Breast epithelium (tissue), 4 donors: Measurements from ENCODE around the gene ZAR1. TPM values are rescaled to one million over a fixed set of nuclear protein-coding genes. Genes with fewer than 3 reads are reported as not detected.
"Not testable (repeated sequence)": the region's sequence is repeated elsewhere in the genome, so short reads cannot be mapped to it uniquely, and the experiment has no call there.

ENCODE experiments used
- DNase-seq, 2 donors: peaks; one replicate each; pipeline ENCODE4 v3.0.0-alpha.2; 2019; ENCODE audit warnings: low spot score in 2 of 2
- H3K27ac ChIP-seq, 2 donors: fragments of 200-600 bp; sonication (generic) in 1 of 2; one replicate each; pipeline ENCODE4 v1.5.1; 2016 to 2019; ENCODE audit warnings: mild to moderate bottlenecking in 1 of 2
- H3K27me3 ChIP-seq, 2 donors: fragments of 200-600 bp; sonication (generic) in 1 of 2; one replicate each; pipeline versions ENCODE4 v1.5.1 to v1.6.0; 2017 to 2019; ENCODE audit warnings: control low read depth in 1 of 2, mild to moderate bottlenecking in 1 of 2
- H3K36me3 ChIP-seq: fragments of 200-600 bp; one replicate; pipeline ENCODE4 v1.5.1; 2019
- H3K4me1 ChIP-seq, 2 donors: fragments of 200-600 bp; sonication (generic); one replicate each; pipeline ENCODE4 v1.5.1; 2016 to 2019; ENCODE audit warnings: control low read depth in 1 of 2
- H3K4me3 ChIP-seq, 3 donors: fragments of 200-600 bp; sonication (generic); 1 replicate in 2 of 3; 2 replicates in 1 of 3; pipeline ENCODE4 v1.5.1; 2016 to 2019; ENCODE audit warnings: mild to moderate bottlenecking in 3 of 3, moderate library complexity in 2 of 3
- H3K9me3 ChIP-seq, 2 donors: fragments of 200-600 bp; sonication (generic) in 1 of 2; one replicate each; pipeline ENCODE4 v1.5.1; 2016 to 2019; ENCODE audit warnings: control low read depth in 1 of 2
- POLR2A ChIP-seq: fragments of 450-650 bp; IDR thresholded peaks from one replicate; pipeline ENCODE4 v1.6.1; 2016; ENCODE audit warnings: antibody characterized with exemption, mild to moderate bottlenecking, moderate library complexity
- POLR2AphosphoS5 ChIP-seq, 3 donors: sonication (generic); formaldehyde crosslinking; IDR thresholded peaks; one replicate each; pipeline ENCODE4 v1.6.1; 2017; ENCODE audit warnings: antibody characterized with exemption in 3 of 3
- intact Hi-C: fragments of 100-400 bp; cut with DNase I; formaldehyde crosslinking; loops from one replicate; pipeline ENCODE4 v1.15.1; 2023; ENCODE audit warnings: low total_unique reads
- total RNA-seq, 3 donors: library from RNA; depleted of rRNA; stranded (reverse); fragments of >200 nt; gene quantifications; one replicate each; pipeline ENCODE4 v1.1.0, GENCODE V29; 2016
- TF ChIP-seq, protein P1 (sequence below), 3 donors: fragments of 450-650 bp; IDR thresholded peaks; one replicate each; pipeline ENCODE4 v1.5.1; 2016 to 2017; ENCODE audit warnings: antibody characterized with exemption in 3 of 3, mild to moderate bottlenecking in 3 of 3, moderate library complexity in 3 of 3

ZAR1 gene
- total RNA-seq, 3 donors from 2014 or later: 0.32 TPM; not detected in 2

GRCh38 chr4:48450740-48451139 is 39.3 kb upstream of the ZAR1 start:
- Histone ChIP-seq H3K27ac (no peak overlapping the region), H3K4me1 (no peaks in the 10 kb centered on the region), H3K9me3 (no peaks in the 10 kb centered on the region), H3K4me3 (no peak overlapping the region), H3K36me3 (no peaks in the 10 kb centered on the region), H3K27me3 (no peaks in the 10 kb centered on the region)
- TF ChIP-seq, protein P1, sequence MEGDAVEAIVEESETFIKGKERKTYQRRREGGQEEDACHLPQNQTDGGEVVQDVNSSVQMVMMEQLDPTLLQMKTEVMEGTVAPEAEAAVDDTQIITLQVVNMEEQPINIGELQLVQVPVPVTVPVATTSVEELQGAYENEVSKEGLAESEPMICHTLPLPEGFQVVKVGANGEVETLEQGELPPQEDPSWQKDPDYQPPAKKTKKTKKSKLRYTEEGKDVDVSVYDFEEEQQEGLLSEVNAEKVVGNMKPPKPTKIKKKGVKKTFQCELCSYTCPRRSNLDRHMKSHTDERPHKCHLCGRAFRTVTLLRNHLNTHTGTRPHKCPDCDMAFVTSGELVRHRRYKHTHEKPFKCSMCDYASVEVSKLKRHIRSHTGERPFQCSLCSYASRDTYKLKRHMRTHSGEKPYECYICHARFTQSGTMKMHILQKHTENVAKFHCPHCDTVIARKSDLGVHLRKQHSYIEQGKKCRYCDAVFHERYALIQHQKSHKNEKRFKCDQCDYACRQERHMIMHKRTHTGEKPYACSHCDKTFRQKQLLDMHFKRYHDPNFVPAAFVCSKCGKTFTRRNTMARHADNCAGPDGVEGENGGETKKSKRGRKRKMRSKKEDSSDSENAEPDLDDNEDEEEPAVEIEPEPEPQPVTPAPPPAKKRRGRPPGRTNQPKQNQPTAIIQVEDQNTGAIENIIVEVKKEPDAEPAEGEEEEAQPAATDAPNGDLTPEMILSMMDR (IDR thresholded peaks at IDR 0.05): no peak
- no peak for DNase-seq
- intact Hi-C loops: no loop called here

DNA sequence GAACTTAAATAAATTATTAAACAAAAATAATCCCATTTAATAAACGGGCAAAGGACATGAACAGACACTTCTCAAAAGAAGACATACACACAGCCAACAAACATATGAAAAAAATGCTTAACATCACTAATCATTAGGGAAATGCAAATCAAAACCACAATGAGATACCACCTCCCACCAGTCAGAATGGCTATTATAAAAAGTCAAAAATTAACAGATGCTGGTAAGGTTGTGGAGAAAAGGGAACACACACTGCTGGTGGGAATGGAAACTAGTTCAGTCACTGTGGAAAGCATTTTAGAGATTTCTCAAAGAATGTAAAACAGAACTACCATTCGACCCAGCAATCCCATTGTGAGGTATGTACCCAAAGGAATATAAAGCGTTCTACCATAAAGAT is 38.4 kb upstream of the ZAR1 start:
- H3K27ac ChIP-seq, DNase-seq, intact Hi-C loops, H3K36me3 ChIP-seq, H3K4me1 ChIP-seq, H3K27me3 ChIP-seq, H3K9me3 ChIP-seq, H3K4me3 ChIP-seq: not testable (repeated sequence)

DNA sequence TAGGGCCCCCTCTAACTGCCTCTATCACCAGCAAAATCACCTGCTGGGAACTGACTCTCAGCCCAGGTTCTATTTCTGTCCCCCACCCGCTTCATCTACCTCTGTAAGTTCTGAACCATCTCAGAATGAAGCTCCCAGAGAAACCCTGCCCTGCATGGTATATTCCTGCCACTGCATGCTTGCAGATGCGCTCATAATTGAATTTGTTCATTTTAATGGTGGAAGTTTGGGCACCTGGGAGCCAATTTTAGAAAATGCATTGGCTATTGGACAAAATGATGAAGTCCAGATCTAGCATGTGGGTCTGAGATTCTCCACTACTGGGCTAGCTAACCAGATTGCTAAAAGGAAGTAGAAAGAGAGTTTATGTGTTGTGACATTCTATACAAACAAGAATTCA is 35.5 kb upstream of the ZAR1 start:
- no peaks in the 10 kb centered on the region for H3K27me3 ChIP-seq
- H3K9me3 ChIP-seq: peaks cover 0 to 10% of the 10 kb centered on the region in 2 donors
- no peaks in the 10 kb centered on the region for H3K36me3 ChIP-seq
- no peaks in the 10 kb centered on the region for H3K4me1 ChIP-seq
- intact Hi-C loops: no loop called here
- TF ChIP-seq, protein P1 (IDR thresholded peaks at IDR 0.05): no peak
- TF ChIP-seq POLR2A (no peak), POLR2AphosphoS5 (IDR thresholded peaks at IDR 0.05) (no peak)
- no peak overlapping the region for H3K27ac ChIP-seq
- H3K4me3 ChIP-seq: no peak overlapping the region
- no peak for DNase-seq

GRCh38 chr4:48461000-48461399 is 29.1 kb upstream of the ZAR1 start:
- Histone ChIP-seq H3K4me1 (no peaks in the 10 kb centered on the region), H3K36me3 (no peaks in the 10 kb centered on the region), H3K9me3 (peaks cover 0 to 14% of the 10 kb centered on the region in 2 donors), H3K4me3 (no peak overlapping the region), H3K27ac (no peak overlapping the region), H3K27me3 (no peaks in the 10 kb centered on the region)
- intact Hi-C loops: no loop called here
- no peak for DNase-seq
- TF ChIP-seq POLR2A (no peak), POLR2AphosphoS5 (IDR thresholded peaks at IDR 0.05) (no peak)
- TF ChIP-seq, protein P1 (IDR thresholded peaks at IDR 0.05): no peak

DNA sequence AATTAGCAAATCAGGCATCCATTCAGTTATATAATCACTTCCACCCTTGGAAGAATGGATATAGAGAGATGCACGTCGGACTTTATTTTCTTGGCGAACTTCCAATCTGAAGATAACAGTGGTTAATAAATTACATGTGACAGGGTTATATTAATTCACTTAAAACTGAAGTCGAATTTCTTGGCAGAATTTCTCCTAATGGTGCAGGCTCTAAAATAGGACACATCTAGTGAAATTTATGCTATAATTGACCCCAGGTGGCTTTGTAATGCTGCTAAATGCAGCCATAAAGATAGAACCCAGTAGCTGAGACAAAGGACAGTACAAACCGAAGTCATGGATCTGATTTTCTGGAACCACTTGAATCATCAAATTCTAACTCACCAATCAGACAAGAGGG is 27.7 kb upstream of the ZAR1 start:
- DNase-seq: no peak
- Histone ChIP-seq H3K4me1 (no peaks in the 10 kb centered on the region), H3K36me3 (no peaks in the 10 kb centered on the region), H3K27me3 (no peaks in the 10 kb centered on the region), H3K9me3 (peaks cover 0 to 9% of the 10 kb centered on the region in 2 donors), H3K4me3 (no peak overlapping the region), H3K27ac (no peak overlapping the region)
- intact Hi-C loops: no loop called here
- TF ChIP-seq POLR2A: no peak
- TF ChIP-seq POLR2AphosphoS5 (IDR thresholded peaks at IDR 0.05): no peak
- TF ChIP-seq, protein P1 (IDR thresholded peaks at IDR 0.05): no peak

- no peaks in the 10 kb centered on the region for H3K36me3 ChIP-seq
- no peak for DNase-seq
- H3K27ac ChIP-seq: no peak overlapping the region
- TF ChIP-seq, protein P1 (IDR thresholded peaks at IDR 0.05): no peak
- TF ChIP-seq POLR2AphosphoS5 (IDR thresholded peaks at IDR 0.05) (no peak), POLR2A (no peak)
- no peaks in the 10 kb centered on the region for H3K27me3 ChIP-seq
- no peaks in the 10 kb centered on the region for H3K4me1 ChIP-seq
- intact Hi-C loops: no loop called here
- peaks cover 0 to 4% of the 10 kb centered on the region in 2 donors for H3K9me3 ChIP-seq
- no peak overlapping the region for H3K4me3 ChIP-seq
Measured at GRCh38 chr4:48467442-48467841, 22.6 kb upstream of the ZAR1 start.
